Left kidney (tissue), 2 donors: Measurements from ENCODE around the gene SCARF1. TPM values are rescaled to one million over a fixed set of nuclear protein-coding genes. Genes with fewer than 3 reads are reported as not detected.

Experiments used
- DNase-seq: peaks from one replicate; pipeline ENCODE4 v3.0.0-alpha.2; 2013
- polyA plus RNA-seq: library from polyadenylated mRNA; unstranded; fragments of 120-200 nt; gene quantifications from one replicate; pipeline ENCODE4 v1.2.1, GENCODE V29; 2013; ENCODE audit not compliant: insufficient read length

SCARF1 gene
- polyA plus RNA-seq, 1 donor = 6.3 TPM

GRCh38 chr17:1598399-1599095 lies 47.0 kb downstream of the SCARF1 start:
- DNase-seq = no peak

GRCh38 chr17:1597861-1598342 lies 47.6 kb downstream of the SCARF1 start:
- no peak for DNase-seq

- DNase-seq = no peak
These were observed 52.0 kb downstream of the SCARF1 start for GRCh38 chr17:1593630-1593931.

GRCh38 chr17:1592751-1593629 lies 52.5 kb downstream of the SCARF1 start:
- DNase-seq = no peak

GRCh38 chr17:1591474-1592090 lies 54.0 kb downstream of the SCARF1 start:
- no peak for DNase-seq

- no peak for DNase-seq
These were observed 54.6 kb downstream of the SCARF1 start for GRCh38 chr17:1590747-1591473.

GRCh38 chr17:1590029-1590746 lies 55.3 kb downstream of the SCARF1 start:
- DNase-seq = no peak

GRCh38 chr17:1588821-1589585 lies 56.5 kb downstream of the SCARF1 start:
- no peak for DNase-seq

- no peak for DNase-seq
These were observed 61.4 kb downstream of the SCARF1 start for GRCh38 chr17:1584167-1584566.

Other genes with a start within 250 kb of the SCARF1 start
- gene YWHAE, start 245.5 kb downstream of the SCARF1 start, polyA plus RNA-seq = 1,129 TPM
- 62.2 TPM for gene CRK, start 189.5 kb downstream of the SCARF1 start, polyA plus RNA-seq
- gene MYO1C, start 153.0 kb downstream of the SCARF1 start, polyA plus RNA-seq = 61.1 TPM
- 19.0 TPM for gene INPP5K, start 129.1 kb downstream of the SCARF1 start, polyA plus RNA-seq
- 87.8 TPM for gene PITPNA, start 82.9 kb downstream of the SCARF1 start, polyA plus RNA-seq
- gene SLC43A2, start 16.9 kb downstream of the SCARF1 start, polyA plus RNA-seq = 27.1 TPM
- 2.8 TPM for gene RILP, start 4.1 kb upstream of the SCARF1 start, polyA plus RNA-seq
- gene PRPF8, start 39.1 kb upstream of the SCARF1 start, polyA plus RNA-seq = 360 TPM
- gene TLCD2, start 64.6 kb upstream of the SCARF1 start, polyA plus RNA-seq = 6.7 TPM
- 14.4 TPM for gene WDR81, start 79.0 kb upstream of the SCARF1 start, polyA plus RNA-seq
- 68.8 TPM for gene SERPINF2, start 97.1 kb upstream of the SCARF1 start, polyA plus RNA-seq
- gene SERPINF1, start 116.3 kb upstream of the SCARF1 start, polyA plus RNA-seq = 169 TPM
- gene SMYD4, start 184.2 kb upstream of the SCARF1 start, polyA plus RNA-seq = 22.3 TPM
- 127 TPM for gene RPA1, start 184.3 kb upstream of the SCARF1 start, polyA plus RNA-seq